Ascending aorta (tissue), 2 donors: Measurements from ENCODE around the gene MLH3. TPM values are rescaled to one million over a fixed set of nuclear protein-coding genes. Genes with fewer than 3 reads are reported as not detected.

Source experiments
- DNase-seq, 2 donors: peaks; one replicate each; pipeline ENCODE4 v3.0.0-alpha.2; 2019; ENCODE audit warnings: low spot score in 2 of 2
- H3K27ac ChIP-seq, 2 donors: fragments of 200-600 bp; sonication (generic); one replicate each; pipeline ENCODE4 v1.5.1; 2016 to 2017; ENCODE audit warnings: mild to moderate bottlenecking in 1 of 2
- H3K27me3 ChIP-seq: fragments of 200-600 bp; sonication (generic); one replicate; pipeline ENCODE4 v1.5.1; 2017
- H3K36me3 ChIP-seq, 2 donors: fragments of 200-600 bp; sonication (generic); one replicate each; pipeline ENCODE4 v1.5.1; 2016
- H3K4me1 ChIP-seq, 2 donors: fragments of 200-600 bp; sonication (generic); one replicate each; pipeline ENCODE4 v1.5.1; 2016 to 2017; ENCODE audit warnings: mild to moderate bottlenecking in 1 of 2
- H3K4me3 ChIP-seq, 2 donors: fragments of 200-600 bp; sonication (generic); one replicate each; pipeline ENCODE4 v1.5.1; 2016 to 2017; ENCODE audit warnings: mild to moderate bottlenecking in 1 of 2
- H3K9me3 ChIP-seq, 2 donors: fragments of 200-600 bp; sonication (generic); one replicate each; pipeline ENCODE4 v1.5.1; 2016
- intact Hi-C: fragments of 100-400 bp; cut with DNase I; formaldehyde crosslinking; loops from one replicate; pipeline ENCODE4 v1.15.1; 2023
- total RNA-seq: library from RNA; depleted of rRNA; stranded (reverse); fragments of >200 nt; gene quantifications from one replicate; pipeline ENCODE4 v1.1.0, GENCODE V29; 2016
- TF ChIP-seq, protein P1 (sequence below), 3 experiments: fragments of 200-600 bp in 2 of 3; fragments of 450-650 bp in 1 of 3; sonication (generic) in 2 of 3; IDR thresholded peaks; one replicate each; pipeline ENCODE4 v1.5.1; 2016 to 2019; ENCODE audit warnings: antibody characterized with exemption in 3 of 3, mild to moderate bottlenecking in 1 of 3, moderate library complexity in 1 of 3

Gene MLH3
- total RNA-seq, 1 donor from 2014 or later, result 23.9 TPM

GRCh38 chr14:75010472-75011093 lies 40.7 kb downstream of the MLH3 start:
- TF ChIP-seq, protein P1, sequence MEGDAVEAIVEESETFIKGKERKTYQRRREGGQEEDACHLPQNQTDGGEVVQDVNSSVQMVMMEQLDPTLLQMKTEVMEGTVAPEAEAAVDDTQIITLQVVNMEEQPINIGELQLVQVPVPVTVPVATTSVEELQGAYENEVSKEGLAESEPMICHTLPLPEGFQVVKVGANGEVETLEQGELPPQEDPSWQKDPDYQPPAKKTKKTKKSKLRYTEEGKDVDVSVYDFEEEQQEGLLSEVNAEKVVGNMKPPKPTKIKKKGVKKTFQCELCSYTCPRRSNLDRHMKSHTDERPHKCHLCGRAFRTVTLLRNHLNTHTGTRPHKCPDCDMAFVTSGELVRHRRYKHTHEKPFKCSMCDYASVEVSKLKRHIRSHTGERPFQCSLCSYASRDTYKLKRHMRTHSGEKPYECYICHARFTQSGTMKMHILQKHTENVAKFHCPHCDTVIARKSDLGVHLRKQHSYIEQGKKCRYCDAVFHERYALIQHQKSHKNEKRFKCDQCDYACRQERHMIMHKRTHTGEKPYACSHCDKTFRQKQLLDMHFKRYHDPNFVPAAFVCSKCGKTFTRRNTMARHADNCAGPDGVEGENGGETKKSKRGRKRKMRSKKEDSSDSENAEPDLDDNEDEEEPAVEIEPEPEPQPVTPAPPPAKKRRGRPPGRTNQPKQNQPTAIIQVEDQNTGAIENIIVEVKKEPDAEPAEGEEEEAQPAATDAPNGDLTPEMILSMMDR (IDR thresholded peaks at IDR 0.05), result no peak
- DNase-seq, result no peak
- H3K9me3 ChIP-seq, result no peaks in the 10 kb centered on the region
- intact Hi-C loops, result loop anchor here (1.0 kb wide), 1 partner anchor 64 kb away; no protein-coding TSS in a partner anchor
- H3K36me3 ChIP-seq, result peaks cover 42 to 70% of the 10 kb centered on the region in 2 donors
- H3K4me1 ChIP-seq, result peaks cover 9 to 16% of the 10 kb centered on the region in 2 donors
- H3K4me3 ChIP-seq, result no peak overlapping the region
- no peaks in the 10 kb centered on the region for H3K27me3 ChIP-seq
- peak overlapping the region; percentile 78 to 84 for H3K27ac ChIP-seq

DNA sequence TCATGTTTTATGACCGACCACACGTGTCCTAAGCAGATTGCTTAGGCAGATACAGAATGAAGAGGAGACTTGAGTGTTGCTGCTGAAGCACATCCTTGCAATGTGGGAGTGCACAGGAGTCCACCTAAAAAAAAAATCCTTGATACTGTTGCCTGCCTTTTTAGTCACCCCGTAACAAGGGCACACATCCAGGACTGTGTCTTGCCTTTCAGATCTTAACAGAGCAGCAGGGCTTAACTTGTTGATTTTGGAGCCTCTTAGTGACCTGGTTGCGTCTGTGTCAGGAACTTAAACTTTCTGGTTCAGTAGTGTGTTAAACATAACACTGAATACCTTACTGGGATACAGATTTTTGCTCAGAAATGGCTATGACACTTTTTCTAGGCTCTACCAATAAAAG lies 42.1 kb downstream of the MLH3 start:
- H3K27ac ChIP-seq, result peak overlapping the region; percentile 36 to 47
- no peaks in the 10 kb centered on the region for H3K9me3 ChIP-seq
- peaks cover 37 to 66% of the 10 kb centered on the region in 2 donors for H3K36me3 ChIP-seq
- TF ChIP-seq, protein P1 (IDR thresholded peaks at IDR 0.05), result no peak
- DNase-seq, result no peak
- intact Hi-C loops, result no loop called here
- H3K4me1 ChIP-seq, result peaks cover 11 to 27% of the 10 kb centered on the region in 2 donors
- H3K4me3 ChIP-seq, result no peak overlapping the region
- H3K27me3 ChIP-seq, result no peaks in the 10 kb centered on the region

GRCh38 chr14:75005357-75005756 lies 45.9 kb downstream of the MLH3 start:
- Histone ChIP-seq H3K36me3 (peaks cover 37 to 58% of the 10 kb centered on the region in 2 donors), H3K9me3 (no peaks in the 10 kb centered on the region), H3K27ac (no peak overlapping the region), H3K27me3 (no peaks in the 10 kb centered on the region), H3K4me3 (no peak overlapping the region), H3K4me1 (peaks cover 5 to 20% of the 10 kb centered on the region in 2 donors)
- intact Hi-C loops, result no loop called here
- no peak for DNase-seq
- TF ChIP-seq, protein P1 (IDR thresholded peaks at IDR 0.05), result no peak

GRCh38 chr14:75003250-75004027 lies 47.8 kb downstream of the MLH3 start:
- no peak for DNase-seq

More at GRCh38 chr14:75003250-75004027, 47.8 kb downstream of the MLH3 start:
- intact Hi-C loops, result loop anchor here (2.0 kb wide), 2 partner anchors 57 to 65 kb away; partner anchors contain the start of gene ZC2HC1C
- Histone ChIP-seq H3K36me3 (peaks cover 25 to 38% of the 10 kb centered on the region in 2 donors), H3K27me3 (no peaks in the 10 kb centered on the region), H3K27ac (peak overlapping the region; percentile 67 to 84), H3K4me3 (peak overlapping the region; percentile 60 to 79), H3K4me1 (peaks cover 5 to 20% of the 10 kb centered on the region in 2 donors), H3K9me3 (no peaks in the 10 kb centered on the region)
- TF ChIP-seq, protein P1 (IDR thresholded peaks at IDR 0.05), result no peak
